ENCODE measurements around the gene LRRC3C. TPM values are rescaled to one million over a fixed set of nuclear protein-coding genes. Genes with fewer than 3 reads are reported as not detected.

Gene LRRC3C
- total and polyA plus RNA-seq, 12 donors, result not detected

DNA sequence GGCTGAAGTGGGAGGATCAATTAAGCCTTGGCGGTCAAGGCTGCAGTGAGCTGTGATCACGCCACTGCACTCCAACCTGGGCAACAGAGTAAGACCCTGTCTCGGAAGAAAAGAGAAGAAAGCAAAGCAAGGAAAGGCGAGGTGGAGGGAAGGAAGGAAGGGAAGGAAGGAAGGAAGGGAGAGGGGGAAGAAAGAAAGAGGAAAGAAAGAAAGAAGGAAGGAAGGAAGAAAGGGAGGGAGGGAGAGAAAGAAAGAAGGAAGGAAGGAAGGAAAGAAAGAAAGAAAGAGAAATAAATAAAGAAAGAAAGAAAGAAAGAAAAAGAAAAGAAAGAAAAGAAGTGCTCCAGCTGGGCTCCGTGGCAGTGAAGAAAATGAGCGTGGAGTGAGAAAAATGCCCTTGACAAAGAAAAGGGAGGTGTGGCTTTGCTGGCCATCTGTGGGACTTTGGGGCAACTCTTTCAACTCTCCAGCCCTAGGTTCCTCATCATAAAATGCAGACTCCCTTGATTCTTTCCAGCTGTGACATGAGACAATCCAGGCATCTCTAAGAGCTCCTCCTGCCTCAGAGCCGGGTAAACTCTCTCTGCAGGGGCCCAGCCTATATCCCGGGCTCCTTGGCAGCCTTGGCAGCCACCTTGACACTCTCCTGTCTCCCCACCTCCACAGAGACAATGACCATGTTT, 37.6 kb downstream of the LRRC3C start:
- WGBS, 4 donors, result 51 to 62% (median 56%) methylated on average over 8 of the region's 8 CpGs
- no peak for TF ChIP-seq POLR2A (IDR thresholded peaks at IDR 0.05)
- TF ChIP-seq, protein P1, sequence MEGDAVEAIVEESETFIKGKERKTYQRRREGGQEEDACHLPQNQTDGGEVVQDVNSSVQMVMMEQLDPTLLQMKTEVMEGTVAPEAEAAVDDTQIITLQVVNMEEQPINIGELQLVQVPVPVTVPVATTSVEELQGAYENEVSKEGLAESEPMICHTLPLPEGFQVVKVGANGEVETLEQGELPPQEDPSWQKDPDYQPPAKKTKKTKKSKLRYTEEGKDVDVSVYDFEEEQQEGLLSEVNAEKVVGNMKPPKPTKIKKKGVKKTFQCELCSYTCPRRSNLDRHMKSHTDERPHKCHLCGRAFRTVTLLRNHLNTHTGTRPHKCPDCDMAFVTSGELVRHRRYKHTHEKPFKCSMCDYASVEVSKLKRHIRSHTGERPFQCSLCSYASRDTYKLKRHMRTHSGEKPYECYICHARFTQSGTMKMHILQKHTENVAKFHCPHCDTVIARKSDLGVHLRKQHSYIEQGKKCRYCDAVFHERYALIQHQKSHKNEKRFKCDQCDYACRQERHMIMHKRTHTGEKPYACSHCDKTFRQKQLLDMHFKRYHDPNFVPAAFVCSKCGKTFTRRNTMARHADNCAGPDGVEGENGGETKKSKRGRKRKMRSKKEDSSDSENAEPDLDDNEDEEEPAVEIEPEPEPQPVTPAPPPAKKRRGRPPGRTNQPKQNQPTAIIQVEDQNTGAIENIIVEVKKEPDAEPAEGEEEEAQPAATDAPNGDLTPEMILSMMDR (IDR thresholded peaks at IDR 0.05), result no peak
- no peaks in the 10 kb centered on the region for H3K36me3 ChIP-seq (replicated peaks in 1 of 2)
- no peak for DNase-seq
- no peaks in the 10 kb centered on the region for H3K27me3 ChIP-seq
- H3K9me3 ChIP-seq (replicated peaks in 1 of 3), result no peaks in the 10 kb centered on the region
- no peaks in the 10 kb centered on the region for H3K4me1 ChIP-seq (replicated peaks in 1 of 2)
- H3K27ac ChIP-seq, result no peak overlapping the region
- H3K4me3 ChIP-seq, result no peak overlapping the region
- intact Hi-C loops (cut with DNase I), result no loop called here

DNA sequence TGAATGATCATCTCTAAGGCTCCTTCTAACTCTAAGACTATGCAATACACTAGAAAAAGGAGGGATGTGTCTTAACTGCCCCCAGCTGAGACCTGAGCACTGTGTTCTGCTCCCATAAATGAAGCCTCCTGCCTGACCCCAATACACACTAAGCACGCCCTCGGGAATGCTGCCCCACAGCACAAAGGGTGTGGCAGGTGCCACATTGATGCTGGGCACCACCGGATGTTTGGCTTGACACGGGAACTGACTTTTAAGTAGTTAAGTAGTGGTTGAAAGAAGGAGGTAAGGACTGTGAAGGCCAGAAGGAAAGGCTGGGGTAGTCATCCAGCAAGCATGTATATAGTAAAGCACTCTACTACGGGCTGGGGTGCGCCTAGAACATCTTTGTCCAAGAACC, 39.2 kb downstream of the LRRC3C start:
- peak overlapping the region in 2 of 5 donors; percentile 54 to 64 for H3K27ac ChIP-seq
- 81 to 86% (median 83%) methylated on average over 6 of the region's 6 CpGs for WGBS, 4 donors
- H3K27me3 ChIP-seq, result no peaks in the 10 kb centered on the region
- H3K9me3 ChIP-seq (replicated peaks in 1 of 3), result no peaks in the 10 kb centered on the region
- H3K36me3 ChIP-seq (replicated peaks in 1 of 2), result no peaks in the 10 kb centered on the region
- TF ChIP-seq, protein P1 (IDR thresholded peaks at IDR 0.05), result no peak
- TF ChIP-seq POLR2A (IDR thresholded peaks at IDR 0.05), result no peak
- H3K4me1 ChIP-seq (replicated peaks in 1 of 2), result no peaks in the 10 kb centered on the region
- intact Hi-C loops (cut with DNase I), result no loop called here
- DNase-seq, result no peak
- H3K4me3 ChIP-seq, result no peak overlapping the region

DNA sequence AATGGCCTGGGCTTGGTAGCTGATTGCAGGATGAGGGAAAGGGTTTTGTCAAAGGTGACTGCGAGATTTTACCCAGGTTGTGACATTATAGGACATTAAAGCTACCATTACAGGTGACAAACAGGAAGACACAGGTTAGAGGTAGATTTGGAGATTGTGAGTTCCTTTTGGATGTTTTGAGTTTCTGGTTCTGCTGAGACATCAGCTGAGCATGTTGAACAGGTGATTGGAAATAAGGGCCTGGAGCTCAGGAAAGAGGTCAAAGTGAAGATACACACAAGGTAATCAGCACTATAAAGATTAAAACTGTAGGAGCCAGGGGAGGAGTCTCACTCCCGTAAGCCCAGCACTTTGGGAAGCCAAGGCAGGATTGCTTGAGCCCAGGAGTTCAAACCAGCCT, 41.2 kb downstream of the LRRC3C start:
- peak overlapping the region in 2 of 5 donors; percentile 21 to 34 for H3K27ac ChIP-seq
- no peak overlapping the region for H3K4me3 ChIP-seq
- 77 to 82% (median 79%) methylated on average over 2 of the region's 2 CpGs for WGBS, 4 donors
- H3K27me3 ChIP-seq, result no peaks in the 10 kb centered on the region
- H3K4me1 ChIP-seq (replicated peaks in 1 of 2), result no peaks in the 10 kb centered on the region
- no peaks in the 10 kb centered on the region for H3K36me3 ChIP-seq (replicated peaks in 1 of 2)
- DNase-seq, result no peak
- H3K9me3 ChIP-seq (replicated peaks in 1 of 3), result no peaks in the 10 kb centered on the region
- intact Hi-C loops (cut with DNase I), result no loop called here
- TF ChIP-seq, protein P1 (IDR thresholded peaks at IDR 0.05), result no peak

DNA sequence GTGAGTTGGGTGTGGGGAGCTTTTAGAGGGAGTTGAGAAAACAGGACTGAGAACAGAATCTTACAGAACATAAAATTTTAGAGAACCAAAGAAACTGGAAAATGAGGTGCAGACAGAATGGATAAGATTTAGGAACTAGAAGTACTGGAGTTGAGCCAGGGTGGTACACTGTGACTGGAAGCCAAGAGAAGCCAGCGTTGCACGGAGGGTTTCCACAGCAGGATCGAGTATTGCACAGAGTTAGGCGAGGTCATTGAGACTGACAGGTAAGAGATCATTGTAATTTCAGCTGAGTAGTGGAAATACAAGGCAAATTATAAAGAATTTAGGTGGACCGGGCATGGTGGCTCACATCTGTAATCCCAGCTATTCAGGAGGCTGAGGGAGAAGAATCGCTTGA, 41.8 kb downstream of the LRRC3C start:
- H3K4me3 ChIP-seq, result no peak overlapping the region
- WGBS, 4 donors, result 71 to 84% (median 74%) methylated on average over 6 of the region's 6 CpGs
- H3K9me3 ChIP-seq (replicated peaks in 1 of 3), result no peaks in the 10 kb centered on the region

More for the DNA sequence above, 41.8 kb downstream of the LRRC3C start:
- Histone ChIP-seq H3K27ac (no peak overlapping the region), H3K36me3 (replicated peaks in 1 of 2) (no peaks in the 10 kb centered on the region), H3K27me3 (no peaks in the 10 kb centered on the region), H3K4me1 (replicated peaks in 1 of 2) (no peaks in the 10 kb centered on the region)
- intact Hi-C loops (cut with DNase I), result no loop called here
- TF ChIP-seq POLR2A (IDR thresholded peaks at IDR 0.05), result no peak
- TF ChIP-seq, protein P1 (IDR thresholded peaks at IDR 0.05), result no peak
- peak in 1 of 7 donors; percentile 29 for DNase-seq

Measured in adrenal gland (tissue), 12 donors.